GM18873 (cell line): ENCODE measurements around the gene STK25.

ENCODE experiments used
- ATAC-seq: cut with Tn5 transposase; IDR thresholded peaks from one replicate; pipeline ENCODE4 v1.9.1; 2021; ENCODE audit warnings: mild to moderate bottlenecking, moderate library complexity, moderate number of reproducible peaks; ENCODE audit not compliant: unreplicated experiment, low FRiP score

Gene STK25

DNA sequence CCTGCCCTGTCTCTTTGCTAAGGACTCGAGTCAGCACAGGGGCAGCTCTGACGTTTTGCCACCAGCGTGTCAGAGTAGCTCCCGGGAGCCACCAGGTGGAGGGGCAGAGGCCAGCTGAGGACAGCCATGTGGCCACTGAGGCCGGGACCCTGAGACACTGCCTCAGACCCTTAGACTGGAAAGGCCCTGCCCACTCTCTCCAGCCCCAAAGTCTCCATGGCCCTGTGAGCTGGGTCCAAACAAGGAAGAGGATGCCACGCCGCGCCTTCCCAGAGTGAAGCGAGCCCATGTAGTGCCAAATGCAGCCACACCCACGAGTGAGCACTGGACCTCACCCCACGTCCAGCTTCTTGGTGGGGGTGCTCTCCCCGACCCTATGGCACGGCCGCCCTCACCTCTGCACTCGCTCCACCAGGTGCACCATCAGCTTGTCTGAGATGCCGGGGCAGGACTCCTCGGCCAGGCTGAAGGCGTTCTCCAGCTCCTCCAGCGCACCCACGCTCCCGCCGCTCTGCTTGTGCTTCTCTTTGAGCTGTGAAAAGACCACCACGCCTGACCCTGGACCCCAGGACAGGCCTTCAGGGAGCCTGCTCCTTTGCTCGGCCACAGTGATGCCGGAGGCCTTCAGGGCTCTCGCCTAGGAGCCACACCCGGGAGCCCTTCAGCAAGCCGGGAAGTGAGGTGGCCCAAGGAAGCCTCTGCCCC is 12.2 kb downstream of the STK25 start:
- ATAC-seq = no peak

DNA sequence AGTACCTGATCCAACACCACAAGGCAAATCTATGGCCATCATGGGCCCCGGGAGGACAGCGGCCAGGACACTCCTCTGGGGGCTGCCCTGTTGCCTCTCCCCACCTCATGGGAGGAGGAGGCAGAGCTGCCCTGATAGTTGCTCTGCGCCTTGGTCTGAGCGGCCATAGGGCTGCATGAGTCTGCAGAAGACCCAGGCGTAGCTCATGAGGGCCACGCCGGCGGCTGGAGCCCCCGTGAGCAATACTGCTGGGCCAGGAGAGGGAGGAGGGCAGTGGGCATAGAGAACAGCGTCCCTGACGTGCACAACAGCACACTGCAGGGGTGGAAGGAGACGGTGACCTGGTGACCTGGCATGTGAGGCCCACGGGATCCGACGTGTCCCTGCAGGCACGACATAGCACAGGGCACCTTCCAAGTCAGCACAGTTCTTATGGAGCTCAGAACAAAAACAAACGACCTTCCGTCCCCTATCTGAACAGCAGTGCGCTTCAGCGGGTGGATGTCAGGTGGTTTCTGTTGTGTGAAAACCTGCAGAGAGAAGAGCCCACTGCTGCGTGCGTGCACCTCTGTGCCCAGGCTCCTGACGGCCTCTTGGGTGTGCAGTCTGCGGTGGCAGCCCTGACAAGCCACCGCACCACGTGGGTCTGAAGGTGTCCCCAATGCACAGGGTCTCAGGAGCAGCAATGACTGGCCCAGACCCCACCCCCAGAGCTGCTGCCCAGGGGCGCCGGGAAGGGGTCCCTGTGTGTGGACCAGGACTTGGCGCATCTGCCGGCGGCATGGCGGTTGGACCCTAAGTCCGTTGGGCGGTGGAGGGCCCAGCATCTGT is 13.0 kb downstream of the STK25 start:
- ATAC-seq = no peak

DNA sequence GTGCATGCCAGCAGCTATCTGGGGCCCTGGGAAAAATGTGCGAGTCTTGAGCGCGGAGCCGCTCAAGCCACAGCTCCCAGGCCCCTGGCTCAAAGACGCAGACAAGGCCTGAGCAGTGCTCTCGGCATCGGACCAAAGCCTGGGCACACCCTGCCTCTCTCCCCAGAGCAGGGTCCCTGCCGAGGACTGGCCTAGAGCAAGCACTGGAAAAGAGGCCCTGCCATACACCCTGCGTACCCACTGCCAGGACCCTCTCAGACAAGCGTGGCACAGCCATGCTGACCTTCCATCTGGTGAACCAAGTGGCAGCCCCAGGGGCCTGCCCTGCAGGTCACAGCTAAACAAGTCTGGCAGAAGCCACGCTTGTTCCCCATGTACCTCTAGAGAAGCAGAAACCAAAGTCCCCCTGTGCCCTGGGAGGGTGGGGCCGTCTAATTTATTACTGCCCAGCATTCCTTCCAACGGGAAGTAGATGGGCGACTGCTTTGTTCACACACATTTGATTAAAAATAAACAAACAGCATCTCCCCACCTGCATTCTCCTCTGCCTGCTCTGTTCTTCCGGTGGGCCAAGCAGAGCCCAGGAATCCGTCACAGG is 14.0 kb downstream of the STK25 start:
- ATAC-seq = no peak

DNA sequence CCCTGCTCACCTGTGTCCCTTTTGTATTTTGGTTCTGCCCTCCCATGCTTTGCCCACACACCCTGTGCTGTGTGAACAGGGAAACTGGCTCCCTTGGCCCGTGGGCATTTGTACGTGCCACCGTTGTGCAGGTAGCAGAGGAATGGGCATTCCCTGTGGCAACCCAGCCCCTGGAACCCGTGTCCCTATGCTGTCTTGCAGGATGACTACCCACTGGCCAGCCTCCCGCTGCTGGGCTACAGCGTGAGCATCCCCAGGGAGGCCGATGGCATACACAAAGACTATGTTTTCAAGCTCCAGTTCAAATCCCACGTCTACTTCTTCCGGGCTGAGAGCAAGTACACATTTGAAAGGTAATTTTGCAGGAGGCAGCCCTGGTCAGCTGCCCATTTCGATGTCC is 15.3 kb downstream of the STK25 start:
- ATAC-seq = no peak

DNA sequence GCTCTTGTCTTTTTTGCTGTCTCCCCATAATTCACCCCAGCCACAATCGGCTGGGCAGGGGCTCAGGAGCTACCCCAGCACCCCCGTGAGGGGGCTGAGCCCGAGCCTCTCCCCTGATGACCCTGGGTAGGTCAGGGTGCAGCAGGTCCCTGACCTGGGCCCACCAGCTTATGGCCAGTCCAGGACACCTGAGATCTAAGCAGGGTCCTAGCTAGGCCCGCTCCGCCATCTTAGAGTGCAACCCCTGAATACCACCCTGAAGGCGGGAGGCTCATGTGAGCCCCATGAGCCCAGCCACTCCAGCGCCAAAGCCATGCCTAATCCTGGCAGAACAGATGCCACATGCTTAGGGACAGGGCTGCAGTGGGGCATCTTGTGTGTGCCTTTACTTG is 16.2 kb downstream of the STK25 start:
- no peak for ATAC-seq

DNA sequence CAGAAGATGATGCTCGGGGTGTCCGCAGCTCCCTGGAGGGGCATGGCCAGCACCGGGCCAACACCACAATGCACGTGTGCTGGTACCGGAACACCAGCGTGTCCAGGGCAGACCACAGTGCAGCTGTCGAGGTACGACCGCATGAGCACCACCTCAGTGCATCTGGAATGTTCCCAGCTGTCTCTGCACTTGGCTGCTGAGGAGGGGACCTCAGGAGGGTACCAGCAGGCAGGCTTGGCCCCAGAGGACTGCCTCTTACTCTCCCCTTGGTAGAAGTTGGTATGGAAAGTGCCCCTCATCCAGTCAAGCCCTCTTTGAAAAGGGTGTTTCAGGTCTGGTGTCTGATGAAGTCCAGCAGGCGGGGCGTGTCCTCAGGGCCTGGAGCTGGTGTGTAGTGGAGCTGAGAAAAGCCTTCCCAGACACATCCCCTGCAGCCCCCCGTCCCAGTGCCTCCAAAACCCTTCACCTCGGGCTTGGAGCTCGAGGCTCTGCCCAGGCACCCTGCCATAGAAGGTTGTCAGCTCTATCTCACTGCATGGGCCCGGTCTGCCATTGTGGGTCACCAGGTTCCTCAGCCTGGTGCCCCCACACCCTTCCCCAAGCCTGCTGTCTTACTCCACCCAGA is 16.7 kb downstream of the STK25 start:
- ATAC-seq = no peak

DNA sequence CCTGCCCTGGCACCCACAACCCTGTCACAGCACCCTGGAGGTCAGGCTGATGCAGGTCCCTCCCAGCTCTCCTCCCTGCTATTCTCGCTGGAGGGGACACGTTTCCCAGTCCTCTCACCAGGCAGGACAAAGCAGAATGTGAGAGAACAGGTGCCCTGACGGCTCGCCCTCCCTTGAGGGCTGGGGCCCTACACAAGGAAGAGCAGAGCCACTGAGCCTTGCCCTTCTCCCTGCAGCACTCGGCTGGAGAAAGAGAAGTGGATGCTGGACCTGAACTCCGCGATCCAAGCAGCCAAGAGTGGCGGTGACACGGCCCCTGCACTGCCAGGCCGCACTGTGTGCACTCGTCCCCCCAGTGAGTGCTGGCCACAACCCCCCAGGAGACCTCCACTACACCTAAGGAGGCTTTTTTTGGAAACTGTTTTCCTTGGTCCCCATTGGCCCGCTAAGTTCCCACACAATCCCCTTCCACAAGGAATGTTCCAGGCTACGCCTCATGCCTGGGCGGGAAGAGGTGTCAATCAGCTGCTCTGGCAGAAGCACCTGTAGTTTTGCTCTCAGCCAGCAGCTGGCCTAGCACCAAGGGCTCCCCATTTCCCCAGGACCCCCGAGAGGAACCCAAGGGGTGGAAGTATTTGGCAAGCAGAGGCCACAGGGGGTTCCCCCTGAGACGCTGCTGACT is 17.4 kb downstream of the STK25 start:
- no peak for ATAC-seq

DNA sequence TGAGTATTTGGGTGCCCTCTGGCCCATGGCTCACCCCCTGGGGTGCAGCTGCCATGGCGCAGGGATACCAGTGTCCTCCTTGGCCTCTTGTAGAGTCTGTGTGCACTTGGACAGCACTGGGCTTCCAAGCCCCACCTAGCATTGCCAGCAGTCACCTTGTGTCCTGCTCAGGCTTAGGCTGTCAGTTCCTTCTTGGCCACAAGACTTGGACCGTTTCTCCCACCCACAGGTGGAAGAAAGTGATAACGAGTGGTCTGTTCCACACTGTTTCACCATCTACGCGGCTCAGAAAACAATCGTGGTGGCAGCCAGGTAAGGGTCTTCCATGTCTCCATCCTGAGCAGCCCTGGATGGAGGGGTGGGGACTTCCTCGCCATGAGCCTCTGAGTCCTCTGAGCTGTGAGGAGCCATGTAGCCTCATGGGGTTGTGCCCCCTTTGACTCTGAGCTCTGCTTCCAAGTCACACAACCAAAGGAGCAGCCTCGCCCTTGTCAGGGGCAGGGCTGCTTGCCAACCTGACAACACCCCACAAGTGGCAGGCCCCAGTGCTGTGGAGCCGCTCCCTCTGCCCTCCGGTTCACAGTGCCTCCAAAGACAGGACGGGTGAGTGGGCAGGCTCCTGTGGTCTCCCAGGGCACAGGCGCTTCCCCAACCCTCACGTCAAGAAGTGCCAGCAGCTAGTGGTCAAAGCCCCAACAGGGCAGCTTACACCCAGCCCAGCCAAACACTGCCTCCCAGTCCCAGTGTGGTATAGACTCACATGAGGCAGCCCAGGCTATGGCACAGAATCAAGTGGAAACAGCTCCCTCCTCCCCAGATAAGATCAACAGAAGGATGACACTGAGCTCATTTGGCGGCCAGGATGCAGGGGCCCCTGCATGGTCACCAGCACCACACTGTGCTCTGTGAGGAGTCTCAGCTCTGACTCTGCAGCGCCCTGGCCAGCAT is 18.4 kb downstream of the STK25 start:
- no peak for ATAC-seq

DNA sequence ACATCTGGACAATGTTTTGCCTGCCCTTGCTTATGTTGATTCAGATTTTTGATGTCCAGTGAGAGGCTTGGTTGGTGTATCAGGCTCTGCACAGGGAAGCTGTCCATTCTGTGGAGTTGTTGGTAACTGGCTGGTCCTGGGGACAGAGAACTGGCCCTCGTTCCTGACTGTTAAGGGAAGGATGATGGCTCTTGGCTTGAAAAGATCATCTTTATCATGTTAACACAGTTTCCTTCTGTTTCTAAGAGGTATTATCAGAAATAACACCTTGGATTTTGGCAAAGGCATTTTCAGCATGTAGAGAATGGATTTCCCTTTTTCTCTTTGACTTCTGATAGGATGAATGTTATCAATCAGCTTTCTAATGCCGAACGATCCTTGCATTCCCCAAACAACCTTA is 19.3 kb downstream of the STK25 start:
- ATAC-seq = no peak

DNA sequence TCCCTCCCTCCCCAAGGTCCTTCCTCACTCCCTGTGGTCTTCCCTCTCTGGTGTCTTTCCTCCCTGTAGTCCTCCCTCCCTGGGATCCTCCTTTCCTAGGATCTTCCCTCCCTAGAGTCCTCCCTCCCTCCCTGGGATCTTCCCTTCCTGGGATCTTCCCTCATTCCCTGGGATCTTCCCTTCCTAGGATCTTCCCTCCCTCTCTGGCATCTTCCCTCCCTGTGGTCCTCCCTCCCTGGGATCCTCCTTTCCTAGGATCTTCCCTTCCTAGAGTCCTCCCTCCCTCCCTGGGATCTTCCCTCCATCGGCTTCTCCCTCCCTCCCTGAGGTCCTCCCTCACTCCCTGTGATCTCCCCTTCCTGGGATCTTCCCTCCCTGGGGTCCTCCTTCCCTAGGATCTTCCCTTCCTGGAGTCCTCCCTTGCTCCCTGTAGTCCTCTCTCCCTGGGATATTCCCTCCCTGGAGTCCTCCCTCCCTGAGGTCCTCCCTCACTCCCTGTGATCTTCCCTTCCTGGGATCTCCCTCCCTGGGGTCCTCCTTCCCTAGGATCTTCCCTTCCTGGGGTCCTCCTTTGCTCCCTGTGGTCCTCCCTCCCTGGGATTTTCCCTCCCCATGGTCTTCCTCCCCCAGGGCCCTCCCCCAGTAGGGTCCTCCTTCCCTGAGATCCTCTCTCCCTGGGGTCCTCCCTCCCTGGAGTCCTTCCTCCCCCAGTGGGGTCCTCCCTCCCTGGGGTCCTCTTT is 23.0 kb downstream of the STK25 start:
- ATAC-seq = no peak

DNA sequence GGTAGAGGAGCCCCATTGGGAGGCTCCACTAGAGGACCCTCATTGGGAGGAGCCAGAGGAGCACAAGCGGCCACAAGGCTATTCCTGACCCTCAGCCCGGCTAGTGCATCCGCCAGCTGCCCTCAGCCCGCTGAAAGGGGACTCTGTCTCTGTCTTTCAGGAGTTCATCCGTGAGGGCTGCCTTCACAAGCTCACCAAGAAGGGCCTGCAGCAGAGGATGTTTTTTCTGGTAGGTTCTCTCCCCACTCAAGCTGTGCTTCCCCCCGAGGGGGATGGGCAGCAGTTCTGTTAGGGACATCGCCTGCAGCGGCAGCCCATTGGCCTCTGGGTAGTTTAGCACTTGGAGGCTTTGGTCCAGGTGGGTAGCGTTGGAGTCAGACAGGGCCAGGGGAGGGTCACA is 25.1 kb downstream of the STK25 start:
- no peak for ATAC-seq

DNA sequence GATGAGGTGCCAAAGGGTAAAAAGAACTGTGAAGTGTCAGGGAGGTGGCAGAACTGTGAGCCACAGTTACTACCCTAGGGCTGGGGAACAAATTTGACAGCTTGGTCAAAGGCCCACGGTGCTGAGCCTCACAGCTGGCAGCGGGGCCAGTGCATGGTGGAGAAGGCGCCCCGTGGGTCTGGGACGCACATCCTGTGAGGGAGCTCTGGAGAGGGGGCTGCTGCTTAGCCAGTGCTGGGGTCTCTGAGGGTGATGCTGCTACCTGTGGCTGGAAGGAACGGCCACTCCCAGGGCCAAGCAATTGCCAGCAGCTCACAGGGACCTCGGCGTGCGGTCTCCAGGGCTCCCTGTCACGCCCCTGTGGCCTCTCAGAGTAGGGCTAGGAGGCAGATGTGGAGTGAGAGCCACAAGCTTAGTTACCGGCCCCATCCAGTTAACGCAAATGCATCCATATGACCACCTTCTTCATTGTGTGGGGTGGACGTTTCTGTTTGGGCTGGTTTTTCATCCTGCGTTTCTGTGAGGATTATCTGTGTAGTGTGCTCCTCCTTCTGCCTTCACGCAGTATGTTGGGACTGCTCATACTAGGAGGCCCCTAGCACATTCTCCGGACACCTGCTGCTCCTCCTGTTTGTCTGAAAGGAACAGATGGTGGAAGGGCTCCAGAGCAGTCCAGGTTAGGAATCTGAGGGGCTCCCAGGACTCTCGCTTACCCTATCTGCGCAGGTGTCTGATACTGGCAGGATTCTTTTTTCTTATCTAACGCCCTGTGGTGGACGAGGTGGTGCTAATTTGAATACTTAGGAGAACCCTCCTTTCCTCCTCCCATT is 26.0 kb downstream of the STK25 start:
- ATAC-seq = no peak

DNA sequence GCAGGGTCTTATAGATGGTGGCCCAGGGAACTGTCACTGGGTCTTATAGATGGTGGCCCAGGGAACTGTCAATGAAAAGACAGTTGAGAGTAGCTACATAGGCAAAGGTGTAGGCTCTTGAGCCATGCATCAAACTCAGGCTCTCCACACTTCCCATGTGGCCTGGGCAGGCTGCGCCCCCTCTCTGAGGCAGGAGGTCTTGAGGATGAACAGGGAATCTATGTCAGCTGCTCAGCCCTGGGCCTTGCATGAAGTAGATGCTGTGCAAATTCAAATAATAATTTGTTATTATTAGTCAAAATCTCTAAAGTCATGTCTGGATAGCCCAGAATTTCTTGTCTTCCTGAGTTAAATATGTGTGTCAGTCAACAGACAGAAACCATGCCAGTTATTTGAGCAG is 26.7 kb downstream of the STK25 start:
- no peak for ATAC-seq

DNA sequence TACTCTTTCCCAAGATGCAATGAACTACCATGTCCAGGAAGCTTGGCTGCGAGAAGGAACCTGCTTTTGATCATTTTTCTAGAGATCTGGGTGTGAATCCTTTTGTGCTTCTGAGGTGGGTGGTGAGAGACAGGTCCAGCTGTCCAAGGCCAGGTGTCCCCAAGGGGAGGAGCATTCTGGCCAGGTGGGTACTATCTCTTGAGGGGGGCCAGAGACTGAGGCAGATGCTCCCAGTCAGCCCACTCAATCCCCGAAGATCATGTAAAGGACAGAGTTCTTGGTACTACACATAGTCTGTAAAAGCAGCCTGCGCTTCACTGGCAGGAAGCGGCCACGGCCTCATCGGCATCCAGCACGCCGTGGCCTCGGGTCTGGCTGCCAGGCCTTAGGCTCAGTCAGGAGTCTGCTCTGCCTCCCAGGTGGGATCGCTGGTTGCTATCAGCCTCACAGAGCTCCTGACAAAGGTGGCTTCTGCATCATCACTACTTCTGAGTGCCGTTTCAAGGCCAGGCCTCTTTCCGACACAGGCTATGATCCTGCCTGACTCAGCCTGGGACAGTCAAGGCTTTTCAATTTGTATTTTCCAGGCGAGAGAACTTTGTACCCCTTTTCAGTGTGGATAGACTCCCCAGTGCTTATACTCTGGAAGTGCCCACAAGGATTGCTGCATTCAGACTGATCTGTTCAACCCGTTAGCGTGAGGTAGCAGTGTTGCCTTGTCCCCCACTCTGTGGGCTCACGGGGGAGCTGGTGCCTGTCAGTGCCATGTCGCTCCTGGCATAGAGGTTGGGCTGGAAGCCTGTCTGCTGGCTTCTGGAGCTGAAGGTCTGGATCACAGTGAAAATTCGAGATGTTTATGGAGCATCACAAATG is 29.1 kb downstream of the STK25 start:
- no peak for ATAC-seq

DNA sequence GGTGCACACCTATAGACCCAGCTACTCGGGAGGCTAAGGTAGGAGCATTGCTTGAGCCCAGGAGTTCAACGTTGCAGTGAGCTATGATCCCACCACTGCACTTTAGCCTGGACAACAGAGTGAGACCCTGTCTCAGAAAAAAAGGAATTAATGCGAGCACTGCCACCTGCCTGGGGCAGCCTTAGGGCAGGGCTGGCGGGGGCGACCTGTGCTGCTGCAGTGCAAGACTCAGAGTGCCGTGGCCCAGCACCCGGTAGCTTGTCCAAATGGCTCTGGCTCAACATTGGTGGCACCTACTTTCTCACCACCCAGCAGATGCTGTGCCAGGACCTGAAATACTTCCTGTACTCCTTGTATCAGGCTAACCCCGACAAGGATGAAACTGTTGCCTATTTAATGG is 30.2 kb downstream of the STK25 start:
- no peak for ATAC-seq

DNA sequence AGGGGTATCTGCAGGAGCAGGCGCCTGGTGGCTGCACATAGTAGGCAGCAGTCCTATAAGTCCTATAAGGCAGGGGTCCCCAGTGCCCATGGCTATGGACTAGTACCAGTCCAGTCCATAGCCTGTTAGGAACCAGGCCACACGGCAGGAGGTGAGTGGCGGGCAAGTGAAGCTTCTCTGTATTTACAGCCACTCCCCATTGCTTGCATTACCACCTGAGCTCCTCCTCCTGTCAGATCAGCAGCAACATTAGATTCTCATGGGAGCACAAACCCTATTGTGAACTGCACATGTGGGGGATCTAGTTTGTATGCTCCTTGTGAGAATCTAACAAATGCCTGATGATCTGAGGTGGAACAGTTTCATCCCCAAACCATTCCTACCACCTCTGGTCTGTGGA is 33.1 kb downstream of the STK25 start:
- ATAC-seq = no peak

DNA sequence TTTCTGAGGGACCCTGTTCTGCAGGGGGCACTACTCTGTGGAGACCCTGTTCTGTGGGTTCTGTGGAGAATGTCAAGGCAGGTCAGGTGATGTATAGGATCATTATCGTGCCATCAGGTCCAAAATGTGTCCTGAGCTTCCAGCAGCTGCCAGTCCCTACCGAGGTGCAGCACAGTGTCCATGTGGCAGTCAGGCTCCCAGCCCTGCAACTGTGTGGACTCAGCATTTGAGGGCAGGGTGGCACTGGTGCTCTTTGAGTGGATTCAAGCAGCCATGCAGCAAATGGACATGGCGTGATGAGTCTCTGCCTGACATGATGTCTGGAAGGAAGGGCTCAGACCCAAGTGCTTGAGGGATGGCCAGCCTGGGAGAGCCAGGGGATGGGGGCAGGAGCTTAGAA is 35.0 kb downstream of the STK25 start:
- no peak for ATAC-seq
